NCI-H1436 treated with DMSO at 0.1 percent for 48 hours (cell line): Measurements from ENCODE around the gene USP25.

Experiments used
- DNase-seq: peaks from one replicate; lab custom pipeline; 2025; lab: John Stamatoyannopoulos, UW

Gene USP25

GRCh38 chr21:15809818-15810217, 80.0 kb downstream of the USP25 start:
- DNase-seq, result no peak

- DNase-seq, result no peak
These were observed 85.5 kb downstream of the USP25 start for GRCh38 chr21:15815285-15815684.

- no peak for DNase-seq
These were observed 90.5 kb downstream of the USP25 start for GRCh38 chr21:15820327-15820726.

GRCh38 chr21:15820852-15821379, 91.1 kb downstream of the USP25 start:
- DNase-seq, result no peak

- no peak for DNase-seq
These were observed 93.8 kb downstream of the USP25 start for GRCh38 chr21:15823486-15824150.

- DNase-seq, result no peak
These were observed 95.9 kb downstream of the USP25 start for GRCh38 chr21:15825700-15826099.

- no peak for DNase-seq
These were observed 96.5 kb downstream of the USP25 start for GRCh38 chr21:15826147-15826780.

- no peak for DNase-seq
These were observed 97.3 kb downstream of the USP25 start for GRCh38 chr21:15826908-15827601.

- no peak for DNase-seq
These were observed 101.7 kb downstream of the USP25 start for GRCh38 chr21:15831497-15831896.

- DNase-seq, result no peak
These were observed 107.9 kb downstream of the USP25 start for GRCh38 chr21:15837645-15838044.

GRCh38 chr21:15839026-15839425, 109.2 kb downstream of the USP25 start:
- no peak for DNase-seq

- no peak for DNase-seq
These were observed 109.8 kb downstream of the USP25 start for GRCh38 chr21:15839601-15840000.

GRCh38 chr21:15840406-15840805, 110.6 kb downstream of the USP25 start:
- no peak for DNase-seq

- no peak for DNase-seq
These were observed 112.2 kb downstream of the USP25 start for GRCh38 chr21:15841856-15842564.

GRCh38 chr21:15842565-15842880, 112.7 kb downstream of the USP25 start:
- no peak for DNase-seq

GRCh38 chr21:15843766-15844165, 114.0 kb downstream of the USP25 start:
- no peak for DNase-seq

- no peak for DNase-seq
These were observed 119.1 kb downstream of the USP25 start for GRCh38 chr21:15848634-15849560.

GRCh38 chr21:15849927-15850326, 120.1 kb downstream of the USP25 start:
- no peak for DNase-seq

GRCh38 chr21:15850645-15851044, 120.9 kb downstream of the USP25 start:
- no peak for DNase-seq

- no peak for DNase-seq
These were observed 122.4 kb downstream of the USP25 start for GRCh38 chr21:15852146-15852545.

GRCh38 chr21:15853126-15853525, 123.3 kb downstream of the USP25 start:
- no peak for DNase-seq
